ENCODE data around the gene TUBD1.

DNA sequence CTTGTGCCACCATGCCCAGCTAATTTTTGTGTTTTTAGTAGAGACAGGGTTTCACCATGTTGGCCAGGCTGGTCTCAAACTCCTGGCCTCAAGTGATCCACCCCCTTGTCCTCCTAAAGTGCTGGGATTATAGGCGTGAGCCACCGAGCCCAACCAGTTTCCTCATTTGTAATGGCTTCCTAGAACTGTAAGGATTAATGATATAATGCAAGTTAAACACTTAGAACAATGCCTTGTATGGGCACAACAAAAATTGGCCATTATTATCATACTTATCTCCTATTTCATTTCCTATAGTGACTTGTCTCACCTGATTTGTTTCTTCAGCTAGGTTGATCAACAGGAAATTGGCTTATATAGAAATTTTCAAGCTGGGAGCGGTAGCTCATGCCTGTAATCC, 14.1 kb downstream of the TUBD1 start:
- no peak for TF ChIP-seq POLR2A (IDR thresholded peaks at IDR 0.05)
- TF ChIP-seq, protein P1, sequence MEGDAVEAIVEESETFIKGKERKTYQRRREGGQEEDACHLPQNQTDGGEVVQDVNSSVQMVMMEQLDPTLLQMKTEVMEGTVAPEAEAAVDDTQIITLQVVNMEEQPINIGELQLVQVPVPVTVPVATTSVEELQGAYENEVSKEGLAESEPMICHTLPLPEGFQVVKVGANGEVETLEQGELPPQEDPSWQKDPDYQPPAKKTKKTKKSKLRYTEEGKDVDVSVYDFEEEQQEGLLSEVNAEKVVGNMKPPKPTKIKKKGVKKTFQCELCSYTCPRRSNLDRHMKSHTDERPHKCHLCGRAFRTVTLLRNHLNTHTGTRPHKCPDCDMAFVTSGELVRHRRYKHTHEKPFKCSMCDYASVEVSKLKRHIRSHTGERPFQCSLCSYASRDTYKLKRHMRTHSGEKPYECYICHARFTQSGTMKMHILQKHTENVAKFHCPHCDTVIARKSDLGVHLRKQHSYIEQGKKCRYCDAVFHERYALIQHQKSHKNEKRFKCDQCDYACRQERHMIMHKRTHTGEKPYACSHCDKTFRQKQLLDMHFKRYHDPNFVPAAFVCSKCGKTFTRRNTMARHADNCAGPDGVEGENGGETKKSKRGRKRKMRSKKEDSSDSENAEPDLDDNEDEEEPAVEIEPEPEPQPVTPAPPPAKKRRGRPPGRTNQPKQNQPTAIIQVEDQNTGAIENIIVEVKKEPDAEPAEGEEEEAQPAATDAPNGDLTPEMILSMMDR (IDR thresholded peaks at IDR 0.05): no peak
